Gastrocnemius medialis (tissue), 4 donors: Measurements from ENCODE around the gene PRR20G. TPM values are rescaled to one million over a fixed set of nuclear protein-coding genes. Genes with fewer than 3 reads are reported as not detected.

Experiments
- ATAC-seq, 2 donors: fragments of 150-250 bp; one replicate each; pipeline ENCODE4 v1.9.1; 2016
- DNase-seq, 2 donors: peaks; one replicate each; pipeline ENCODE4 v3.0.0-alpha.2; 2019
- H3K27ac ChIP-seq, 4 donors: fragments of 200-600 bp; sonication (generic); 1 replicate in 1 of 4; 2 replicates in 3 of 4; pipeline ENCODE4 v1.5.1; 2016 to 2018; ENCODE audit warnings: mild to moderate bottlenecking in 2 of 4, moderate library complexity in 1 of 4
- H3K27me3 ChIP-seq, 3 donors: fragments of 200-600 bp; sonication (generic) in 2 of 3; 1 replicate in 1 of 3; 2 replicates in 2 of 3; pipeline versions ENCODE4 v1.5.1 to v1.6.0; 2016 to 2019; ENCODE audit warnings: mild to moderate bottlenecking in 1 of 3, moderate library complexity in 1 of 3
- H3K36me3 ChIP-seq, 2 donors: fragments of 200-600 bp; sonication (generic) in 1 of 2; one replicate each; pipeline ENCODE4 v1.5.1; 2017 to 2018
- H3K4me1 ChIP-seq, 2 donors: fragments of 200-600 bp; sonication (generic) in 1 of 2; one replicate each; pipeline ENCODE4 v1.5.1; 2016 to 2017; ENCODE audit warnings: mild to moderate bottlenecking in 2 of 2
- H3K4me3 ChIP-seq, 4 donors: fragments of 200-600 bp; sonication (generic) in 3 of 4; 1 replicate in 1 of 4; 2 replicates in 3 of 4; pipeline ENCODE4 v1.5.1; 2016 to 2019; ENCODE audit warnings: mild to moderate bottlenecking in 2 of 4
- H3K9me3 ChIP-seq, 3 donors: fragments of 200-600 bp; sonication (generic) in 2 of 3; 1 replicate in 1 of 3; 2 replicates in 2 of 3; pipeline ENCODE4 v1.5.1; 2016 to 2019
- CTCF ChIP-seq, 5 experiments: fragments of 450-650 bp in 3 of 5; fragments of 200-600 bp in 2 of 5; sonication (generic) in 2 of 5; IDR thresholded peaks in 4 of 5; conservative IDR thresholded peaks in 1 of 5; 1 replicate in 4 of 5; 2 replicates in 1 of 5; pipeline ENCODE4 v1.5.1; 2016 to 2019; ENCODE audit warnings: antibody characterized with exemption in 5 of 5, mild to moderate bottlenecking in 3 of 5, moderate library complexity in 3 of 5
- POLR2A ChIP-seq, 2 donors: fragments of 450-650 bp; IDR thresholded peaks; one replicate each; pipeline ENCODE4 v1.6.1; 2017; ENCODE audit warnings: antibody characterized with exemption in 2 of 2, mild to moderate bottlenecking in 2 of 2, moderate library complexity in 2 of 2
- in situ Hi-C, 4 donors: fragments of 200-750 bp; cut with MboI; loops; one replicate each; pipeline versions ENCODE4 v1.15.0 to v1.8.0; 2017; ENCODE audit warnings: low sequenced_read_pairs in 4 of 4
- intact Hi-C: fragments of 100-400 bp; cut with DNase I; formaldehyde crosslinking; loops from one replicate; pipeline ENCODE4 v1.15.1; 2023; ENCODE audit warnings: low total_unique reads
- total RNA-seq, 4 donors: library from RNA; depleted of rRNA; stranded (reverse); fragments of >200 nt; gene quantifications; one replicate each; pipeline versions ENCODE4 v1.1.0 to v1.2.3, GENCODE V29; 2016

Gene PRR20G
- total RNA-seq, 4 donors from 2014 or later: not detected

GRCh38 chr3:127254730-127255129 is 33.1 kb downstream of the PRR20G start:
- DNase-seq: no peak
- in situ Hi-C loops: no loop called here
- H3K27ac ChIP-seq: no peak overlapping the region
- no peak for ATAC-seq
- TF ChIP-seq CTCF (IDR thresholded peaks at IDR 0.05 in 4 of 5, conservative IDR thresholded peaks at IDR 0.05 in 1 of 5): no peak
- H3K36me3 ChIP-seq: no peaks in the 10 kb centered on the region
- H3K9me3 ChIP-seq: no peaks in the 10 kb centered on the region
- no peaks in the 10 kb centered on the region for H3K27me3 ChIP-seq
- no peak overlapping the region for H3K4me3 ChIP-seq
- intact Hi-C loops: no loop called here
- no peaks in the 10 kb centered on the region for H3K4me1 ChIP-seq

- Histone ChIP-seq H3K36me3 (no peaks in the 10 kb centered on the region), H3K27ac (no peak overlapping the region), H3K4me1 (no peaks in the 10 kb centered on the region), H3K4me3 (no peak overlapping the region), H3K9me3 (no peaks in the 10 kb centered on the region), H3K27me3 (no peaks in the 10 kb centered on the region)
- intact Hi-C loops (no loop called here), in situ Hi-C loops (no loop called here)
- TF ChIP-seq CTCF (IDR thresholded peaks at IDR 0.05 in 4 of 5, conservative IDR thresholded peaks at IDR 0.05 in 1 of 5) (no peak), POLR2A (IDR thresholded peaks at IDR 0.05) (no peak)
- DNase-seq (no peak), ATAC-seq (no peak)
Measured at GRCh38 chr3:127254033-127254644, 33.7 kb downstream of the PRR20G start.

- DNase-seq (no peak), ATAC-seq (no peak)
- in situ Hi-C loops (no loop called here), intact Hi-C loops (no loop called here)
- Histone ChIP-seq H3K36me3 (no peaks in the 10 kb centered on the region), H3K4me3 (no peak overlapping the region), H3K9me3 (no peaks in the 10 kb centered on the region), H3K4me1 (no peaks in the 10 kb centered on the region), H3K27me3 (no peaks in the 10 kb centered on the region), H3K27ac (no peak overlapping the region)
- TF ChIP-seq POLR2A (IDR thresholded peaks at IDR 0.05) (no peak), CTCF (IDR thresholded peaks at IDR 0.05 in 4 of 5, conservative IDR thresholded peaks at IDR 0.05 in 1 of 5) (no peak)
Measured at GRCh38 chr3:127253491-127253890, 34.4 kb downstream of the PRR20G start.

GRCh38 chr3:127252446-127252845 is 35.4 kb downstream of the PRR20G start:
- Histone ChIP-seq H3K4me3 (no peak overlapping the region), H3K36me3 (no peaks in the 10 kb centered on the region), H3K9me3 (no peaks in the 10 kb centered on the region), H3K27me3 (no peaks in the 10 kb centered on the region), H3K4me1 (no peaks in the 10 kb centered on the region), H3K27ac (no peak overlapping the region)
- ATAC-seq (no peak), DNase-seq (no peak)
- intact Hi-C loops: no loop called here
- TF ChIP-seq CTCF (IDR thresholded peaks at IDR 0.05 in 4 of 5, conservative IDR thresholded peaks at IDR 0.05 in 1 of 5): no peak
- in situ Hi-C loops: no loop called here

GRCh38 chr3:127250032-127250431 is 37.8 kb downstream of the PRR20G start:
- H3K27me3 ChIP-seq: no peaks in the 10 kb centered on the region
- TF ChIP-seq CTCF (IDR thresholded peaks at IDR 0.05 in 4 of 5, conservative IDR thresholded peaks at IDR 0.05 in 1 of 5): no peak
- no peak for TF ChIP-seq POLR2A (IDR thresholded peaks at IDR 0.05)
- ATAC-seq (no peak), DNase-seq (no peak)
- intact Hi-C loops: no loop called here
- no peak overlapping the region for H3K4me3 ChIP-seq
- no peak overlapping the region for H3K27ac ChIP-seq
- H3K9me3 ChIP-seq: no peaks in the 10 kb centered on the region
- H3K4me1 ChIP-seq: no peaks in the 10 kb centered on the region
- in situ Hi-C loops: no loop called here
- H3K36me3 ChIP-seq: no peaks in the 10 kb centered on the region
